ENCODE measurements around the gene POLR1H.
"Not testable (repeated sequence)": the region's sequence is repeated elsewhere in the genome, so short reads cannot be mapped to it uniquely, and the experiment has no call there.

POLR1H gene

DNA sequence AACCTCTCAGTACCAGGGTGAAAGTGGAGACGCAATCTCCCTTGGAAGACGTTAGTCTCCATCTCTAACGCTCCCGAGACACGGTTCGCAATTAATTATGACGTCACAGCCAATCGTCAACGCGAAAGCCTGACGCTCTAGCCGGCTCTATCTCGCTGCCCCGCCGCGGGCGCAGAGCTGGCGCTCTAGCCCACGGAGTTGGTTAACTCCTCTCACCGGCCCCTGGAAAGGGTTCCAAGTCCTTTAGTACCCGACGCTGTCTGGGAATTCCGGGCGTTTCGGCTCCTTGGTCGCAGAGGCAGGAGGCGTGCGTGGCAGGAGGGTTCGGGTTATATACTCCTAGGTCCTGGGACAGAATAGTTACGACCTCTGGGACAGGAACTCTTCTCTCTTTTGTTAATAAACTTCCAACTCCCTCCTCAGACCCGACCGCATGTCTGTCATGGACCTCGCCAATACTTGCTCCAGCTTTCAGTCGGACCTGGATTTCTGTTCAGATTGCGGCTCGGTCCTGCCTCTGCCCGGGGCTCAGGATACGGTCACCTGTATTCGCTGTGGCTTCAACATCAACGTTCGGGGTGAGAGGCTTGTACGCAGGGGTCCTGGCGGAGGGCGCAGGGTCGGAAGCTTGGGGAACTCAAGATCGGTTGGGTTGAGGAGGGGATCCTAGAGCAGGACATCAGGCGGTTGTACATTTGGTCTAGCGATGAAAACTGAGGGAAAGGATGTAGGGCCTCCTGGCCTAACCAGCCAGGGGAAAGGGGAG lies at the start of gene POLR1H:
Gene POLR1H, plus strand, starts transcription at position 174 of the 766 bp plus-strand sequence. Its CDS starts 260 bp downstream, at position 434.
- H3K4me3 Mint-ChIP-seq = peak within 1 kb of the TSS; percentile 99
- peaks cover 15% of the 10 kb centered on the region for H3K36me3 Mint-ChIP-seq
- H3K27me3 Mint-ChIP-seq = no peaks in the 10 kb centered on the region
- ATAC-seq (ENCODE audit: low read depth) = peak; percentile 93
- DNase-seq (ENCODE audit: low spot score in 2 of 2) = peak; percentile 83 to 86
- H3K4me1 Mint-ChIP-seq = peaks cover 21% of the 10 kb centered on the region
- H3K27ac Mint-ChIP-seq = peak within 1 kb of the TSS; percentile 95
- H3K9me3 Mint-ChIP-seq = no peaks in the 10 kb centered on the region

- H3K4me3 Mint-ChIP-seq = no peak overlapping the region
- no peaks in the 10 kb centered on the region for H3K9me3 Mint-ChIP-seq
- DNase-seq (ENCODE audit: low spot score in 2 of 2) = peak in 1 of 2 donors; percentile 26
- ATAC-seq (ENCODE audit: low read depth) = peak; percentile 56
- H3K4me1 Mint-ChIP-seq = no peaks in the 10 kb centered on the region
- no peaks in the 10 kb centered on the region for H3K27me3 Mint-ChIP-seq
- no peak overlapping the region for H3K27ac Mint-ChIP-seq
- H3K36me3 Mint-ChIP-seq = peaks cover 19% of the 10 kb centered on the region
Observed at GRCh38 chr6:30013291-30013922, 47.7 kb upstream of the POLR1H start.

DNA sequence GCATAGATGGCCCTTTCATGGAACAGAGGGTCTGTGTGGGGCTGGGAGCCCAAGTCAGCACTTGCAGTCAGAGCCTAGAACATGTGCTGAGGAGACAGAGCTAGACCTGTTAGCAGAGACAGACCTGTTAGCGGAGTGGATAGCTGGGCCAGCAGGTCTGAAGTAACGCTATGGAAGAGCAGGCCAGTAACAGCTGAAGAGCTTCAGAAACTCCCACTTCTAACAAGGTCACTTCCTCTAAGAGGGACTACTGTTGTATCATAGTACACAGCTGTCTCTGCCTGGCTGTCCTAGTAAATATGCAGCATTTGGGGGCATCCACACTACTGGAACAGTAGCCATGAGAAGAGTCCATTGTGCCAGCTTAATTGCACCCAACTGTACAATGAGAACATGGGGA lies 41.2 kb upstream of the POLR1H start:
- no peaks in the 10 kb centered on the region for H3K9me3 Mint-ChIP-seq
- H3K4me1 Mint-ChIP-seq = peaks cover 8% of the 10 kb centered on the region
- H3K4me3 Mint-ChIP-seq = no peak overlapping the region
- ATAC-seq (ENCODE audit: low read depth) = no peak
- H3K27me3 Mint-ChIP-seq = no peaks in the 10 kb centered on the region
- no peak overlapping the region for H3K27ac Mint-ChIP-seq
- peaks cover 10% of the 10 kb centered on the region for H3K36me3 Mint-ChIP-seq
- no peak for DNase-seq (ENCODE audit: low spot score in 2 of 2)

GRCh38 chr6:30020626-30021025 lies 40.4 kb upstream of the POLR1H start:
- no peak overlapping the region for H3K4me3 Mint-ChIP-seq
- DNase-seq (ENCODE audit: low spot score in 2 of 2) (peak in 1 of 2 donors; percentile 9), ATAC-seq (ENCODE audit: low read depth) (peak; percentile 57)
- H3K4me1 Mint-ChIP-seq = peaks cover 8% of the 10 kb centered on the region
- no peaks in the 10 kb centered on the region for H3K9me3 Mint-ChIP-seq
- H3K27me3 Mint-ChIP-seq = no peaks in the 10 kb centered on the region
- H3K27ac Mint-ChIP-seq = no peak overlapping the region
- H3K36me3 Mint-ChIP-seq = peaks cover 10% of the 10 kb centered on the region

DNA sequence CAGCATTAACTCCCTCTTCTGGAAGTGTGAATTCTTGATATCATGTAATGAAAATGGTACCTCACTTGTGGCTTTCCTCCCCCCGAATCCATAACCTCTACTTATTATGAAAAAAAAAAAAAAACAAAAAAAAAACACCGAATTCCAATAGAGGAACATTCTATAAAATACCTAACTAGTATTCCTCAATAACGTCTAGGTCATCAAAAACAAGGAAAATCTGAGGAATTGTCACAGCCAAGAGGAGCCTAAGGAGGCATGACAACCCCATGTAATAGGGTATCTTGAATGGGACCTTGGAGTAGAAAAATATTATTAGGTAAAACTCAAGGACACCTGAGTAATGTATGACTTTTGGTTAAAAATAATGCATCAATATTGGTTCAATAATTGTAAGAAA lies 38.9 kb upstream of the POLR1H start:
- DNase-seq (ENCODE audit: low spot score in 2 of 2) (no peak), ATAC-seq (ENCODE audit: low read depth) (no peak)
- H3K9me3 Mint-ChIP-seq = no peaks in the 10 kb centered on the region
- peaks cover 8% of the 10 kb centered on the region for H3K4me1 Mint-ChIP-seq
- H3K27me3 Mint-ChIP-seq = no peaks in the 10 kb centered on the region
- H3K4me3 Mint-ChIP-seq = no peak overlapping the region
- H3K36me3 Mint-ChIP-seq = peaks cover 10% of the 10 kb centered on the region
- H3K27ac Mint-ChIP-seq = no peak overlapping the region

DNA sequence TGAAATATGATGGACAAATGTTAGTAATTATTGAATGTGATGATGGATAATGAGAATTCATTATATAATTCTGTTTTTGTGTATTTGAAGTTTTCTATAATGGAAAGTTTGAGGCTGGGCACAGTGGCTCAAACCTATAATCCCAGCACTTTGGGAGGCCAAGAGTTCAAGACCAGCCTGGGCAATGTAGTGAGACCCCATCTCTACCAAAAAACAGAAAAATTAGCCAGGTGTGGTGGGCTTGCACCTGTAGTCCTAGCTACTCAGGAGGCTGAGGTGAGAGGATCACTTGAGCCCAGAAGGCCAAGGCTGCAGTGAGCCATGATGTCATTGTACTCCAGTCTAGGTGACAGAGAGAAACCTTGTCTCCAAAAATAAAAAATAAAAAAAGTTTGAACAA lies 38.4 kb upstream of the POLR1H start:
- H3K36me3 Mint-ChIP-seq; H3K4me1 Mint-ChIP-seq; H3K9me3 Mint-ChIP-seq; DNase-seq (ENCODE audit: low spot score in 2 of 2); H3K4me3 Mint-ChIP-seq; H3K27me3 Mint-ChIP-seq; H3K27ac Mint-ChIP-seq; ATAC-seq (ENCODE audit: low read depth): not testable (repeated sequence)

DNA sequence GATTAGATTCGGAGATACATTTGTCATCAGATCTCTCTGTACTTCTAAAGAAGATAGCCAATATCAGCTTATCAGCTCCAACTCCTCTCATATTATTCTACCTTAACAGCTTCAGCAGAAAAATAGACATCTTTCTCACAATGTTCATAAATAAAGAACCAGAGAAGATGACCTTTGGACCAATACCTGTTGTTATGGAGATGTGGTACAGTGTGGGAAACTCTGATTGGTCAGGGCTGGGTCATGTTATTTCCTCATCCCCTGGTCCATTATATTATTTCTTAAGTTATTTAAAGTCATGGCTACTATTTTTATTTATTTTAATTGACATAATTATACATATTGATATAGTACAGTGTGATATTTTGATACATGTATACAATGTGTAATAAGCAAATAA lies 35.9 kb upstream of the POLR1H start:
- no peaks in the 10 kb centered on the region for H3K27me3 Mint-ChIP-seq
- H3K27ac Mint-ChIP-seq = no peak overlapping the region
- DNase-seq (ENCODE audit: low spot score in 2 of 2) (no peak), ATAC-seq (ENCODE audit: low read depth) (no peak)
- peaks cover 6% of the 10 kb centered on the region for H3K36me3 Mint-ChIP-seq
- H3K4me1 Mint-ChIP-seq = peaks cover 8% of the 10 kb centered on the region
- no peak overlapping the region for H3K4me3 Mint-ChIP-seq
- H3K9me3 Mint-ChIP-seq = no peaks in the 10 kb centered on the region

DNA sequence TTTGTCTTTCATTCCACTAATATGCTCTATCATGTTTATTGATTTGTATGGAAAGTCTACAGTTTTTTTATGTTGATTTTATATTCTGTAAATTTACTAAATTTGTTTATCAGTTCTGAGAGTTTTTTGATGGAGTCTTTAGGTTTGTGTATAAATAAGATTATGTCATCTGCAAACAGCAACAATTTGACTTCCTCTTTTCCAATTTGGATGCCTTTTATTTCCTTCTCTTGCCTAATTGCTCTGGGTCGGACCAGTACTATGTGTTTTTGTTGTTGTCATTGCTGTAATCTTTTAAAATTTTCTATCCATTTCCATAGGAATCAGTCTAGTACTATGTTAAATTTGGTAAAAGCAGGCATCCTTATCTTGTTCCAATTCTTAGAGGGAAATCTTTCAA lies 31.5 kb upstream of the POLR1H start:
- no peak for DNase-seq (ENCODE audit: low spot score in 2 of 2)
- no peaks in the 10 kb centered on the region for H3K9me3 Mint-ChIP-seq
- peaks cover 7% of the 10 kb centered on the region for H3K36me3 Mint-ChIP-seq
- no peak overlapping the region for H3K4me3 Mint-ChIP-seq
- no peaks in the 10 kb centered on the region for H3K27me3 Mint-ChIP-seq
- ATAC-seq (ENCODE audit: low read depth) = no peak
- H3K27ac Mint-ChIP-seq = no peak overlapping the region
- H3K4me1 Mint-ChIP-seq = no peaks in the 10 kb centered on the region

- DNase-seq (ENCODE audit: low spot score in 2 of 2) (no peak), ATAC-seq (ENCODE audit: low read depth) (no peak)
- Mint-ChIP-seq H3K27ac (no peak overlapping the region), H3K4me1 (no peaks in the 10 kb centered on the region), H3K27me3 (no peaks in the 10 kb centered on the region), H3K9me3 (no peaks in the 10 kb centered on the region), H3K4me3 (no peak overlapping the region), H3K36me3 (peaks cover 13% of the 10 kb centered on the region)
Observed at GRCh38 chr6:30031381-30031780, 29.7 kb upstream of the POLR1H start.

DNA sequence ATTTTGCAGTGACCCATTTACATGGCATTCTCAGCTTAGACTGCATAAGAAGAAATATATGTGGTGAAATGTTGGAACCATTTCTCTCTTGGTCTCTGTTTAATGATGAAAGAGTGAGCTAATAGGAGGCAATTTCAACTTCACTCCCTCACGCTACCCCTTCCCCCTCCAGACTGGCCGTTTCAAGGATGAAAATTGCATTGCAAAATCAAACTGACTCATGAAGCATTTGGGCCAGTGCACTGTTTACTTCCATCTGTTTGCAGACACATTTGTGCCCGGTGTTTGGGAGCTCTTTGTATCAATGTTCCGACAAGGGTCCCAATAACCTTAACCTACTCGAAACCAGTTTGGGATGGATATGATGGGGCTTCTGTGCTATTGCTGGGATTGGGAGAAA lies 27.6 kb upstream of the POLR1H start:
- H3K4me3 Mint-ChIP-seq = not testable (repeated sequence)

GRCh38 chr6:30035784-30036183 lies 25.3 kb upstream of the POLR1H start:
- Mint-ChIP-seq H3K4me1 (no peaks in the 10 kb centered on the region), H3K9me3 (no peaks in the 10 kb centered on the region), H3K27me3 (no peaks in the 10 kb centered on the region), H3K27ac (no peak overlapping the region), H3K4me3 (no peak overlapping the region), H3K36me3 (peaks cover 14% of the 10 kb centered on the region)
- DNase-seq (ENCODE audit: low spot score in 2 of 2) (no peak), ATAC-seq (ENCODE audit: low read depth) (no peak)

More for the DNA sequence above, 27.6 kb upstream of the POLR1H start:
- not testable (repeated sequence) for H3K9me3 Mint-ChIP-seq; H3K4me1 Mint-ChIP-seq; H3K27me3 Mint-ChIP-seq; ATAC-seq (ENCODE audit: low read depth); H3K27ac Mint-ChIP-seq; DNase-seq (ENCODE audit: low spot score in 2 of 2)
- peaks cover 14% of the 10 kb centered on the region for H3K36me3 Mint-ChIP-seq

DNA sequence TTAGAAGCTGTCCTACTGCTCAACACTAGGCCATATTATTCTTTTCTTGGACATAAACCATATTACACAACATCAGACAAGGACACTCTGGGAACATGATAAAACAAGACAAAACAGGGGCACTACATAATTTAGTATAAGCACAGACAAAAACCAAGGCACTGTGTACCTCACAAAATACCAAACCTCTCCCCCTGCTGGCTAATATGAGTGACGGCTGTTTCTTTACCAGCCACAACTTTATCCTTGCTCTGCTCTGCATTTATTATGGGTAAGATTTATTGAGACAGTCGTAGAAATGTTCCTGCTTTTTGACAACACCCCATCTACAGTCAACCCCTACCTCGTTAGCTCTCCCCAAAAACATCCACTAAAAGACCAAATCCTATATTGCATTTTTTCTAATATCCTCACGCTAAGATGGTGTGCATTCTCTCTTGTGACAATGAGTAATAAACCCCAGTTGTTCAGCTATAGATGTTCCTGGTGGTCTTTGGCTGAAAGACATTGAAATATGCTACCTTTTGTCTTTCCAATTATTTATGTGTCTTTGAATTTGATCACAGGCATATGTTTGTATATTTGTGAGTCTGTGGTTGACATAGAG lies 23.8 kb upstream of the POLR1H start:
- H3K9me3 Mint-ChIP-seq = no peaks in the 10 kb centered on the region
- peaks cover 17% of the 10 kb centered on the region for H3K36me3 Mint-ChIP-seq
- H3K27ac Mint-ChIP-seq = no peak overlapping the region
- ATAC-seq (ENCODE audit: low read depth) (peak; percentile 50), DNase-seq (ENCODE audit: low spot score in 2 of 2) (no peak)
- no peak overlapping the region for H3K4me3 Mint-ChIP-seq
- no peaks in the 10 kb centered on the region for H3K4me1 Mint-ChIP-seq
- no peaks in the 10 kb centered on the region for H3K27me3 Mint-ChIP-seq

GRCh38 chr6:30041221-30041620 lies 19.8 kb upstream of the POLR1H start:
- ATAC-seq (ENCODE audit: low read depth) (no peak), DNase-seq (ENCODE audit: low spot score in 2 of 2) (no peak)
- H3K4me3 Mint-ChIP-seq = no peak overlapping the region
- H3K4me1 Mint-ChIP-seq = peaks cover 4% of the 10 kb centered on the region
- no peaks in the 10 kb centered on the region for H3K9me3 Mint-ChIP-seq
- H3K36me3 Mint-ChIP-seq = peaks cover 15% of the 10 kb centered on the region
- H3K27ac Mint-ChIP-seq = no peak overlapping the region
- no peaks in the 10 kb centered on the region for H3K27me3 Mint-ChIP-seq

DNA sequence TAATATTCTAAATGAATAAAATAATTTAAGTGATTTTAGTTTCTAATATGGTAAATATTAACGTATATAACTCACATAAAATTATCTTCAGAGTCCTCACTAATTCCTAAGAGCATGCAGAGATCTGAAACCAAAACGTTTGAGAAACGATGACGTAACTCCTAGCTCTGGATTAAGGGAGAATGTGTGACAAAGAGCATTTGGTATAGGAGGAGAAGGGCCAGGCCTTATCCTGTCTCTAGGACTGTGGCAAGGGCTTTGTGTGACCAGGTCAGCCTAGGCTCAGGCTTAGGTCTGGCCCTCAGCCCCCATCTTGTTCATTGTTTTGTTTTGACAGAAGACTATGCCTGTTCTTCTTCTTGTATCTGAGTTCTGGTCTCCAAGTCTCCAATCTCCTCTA lies 19.2 kb upstream of the POLR1H start:
- Mint-ChIP-seq H3K27me3 (no peaks in the 10 kb centered on the region), H3K27ac (no peak overlapping the region), H3K9me3 (no peaks in the 10 kb centered on the region), H3K4me3 (no peak overlapping the region), H3K36me3 (peaks cover 14% of the 10 kb centered on the region), H3K4me1 (peaks cover 4% of the 10 kb centered on the region)
- DNase-seq (ENCODE audit: low spot score in 2 of 2) (no peak), ATAC-seq (ENCODE audit: low read depth) (no peak)

Data from memory B cell (primary cell).